HCT116 (cell line): Measurements from ENCODE around the gene CNTN4.

Experiments
- CEBPB ChIP-seq: IDR thresholded peaks from 2 replicates; pipeline ENCODE4 v1.6.1; 2012; ENCODE audit warnings: low read depth
- FOSL1 ChIP-seq: IDR thresholded peaks from 2 replicates; pipeline ENCODE4 v1.6.1; 2012; ENCODE audit warnings: low read depth
- POLR2A ChIP-seq: IDR thresholded peaks from 2 replicates; pipeline ENCODE4 v1.7.0; 2011; ENCODE audit warnings: borderline replicate concordance; ENCODE audit not compliant: insufficient read depth, insufficient read length; ENCODE audit errors: extremely low read depth
- POLR2AphosphoS5 ChIP-seq: IDR thresholded peaks from 2 replicates; pipeline ENCODE4 v1.6.1; 2011; ENCODE audit warnings: mild to moderate bottlenecking, low read depth, low read length, moderate library complexity
- RAD21 ChIP-seq: IDR thresholded peaks from 2 replicates; pipeline ENCODE4 v1.6.1; 2012; ENCODE audit warnings: low read depth, mild to moderate bottlenecking
- REST ChIP-seq: IDR thresholded peaks from 2 replicates; pipeline ENCODE4 v1.6.1; 2012; ENCODE audit warnings: low read depth
- SIN3A ChIP-seq: IDR thresholded peaks from 2 replicates; pipeline ENCODE4 v1.6.1; 2012; ENCODE audit warnings: low read depth
- SP1 ChIP-seq: IDR thresholded peaks from 2 replicates; pipeline ENCODE4 v1.6.1; 2012; ENCODE audit warnings: low read depth
- YY1 ChIP-seq: IDR thresholded peaks from 2 replicates; pipeline ENCODE4 v1.6.1; 2011; ENCODE audit warnings: low read length, low read depth, moderate library complexity, mild to moderate bottlenecking; ENCODE audit not compliant: insufficient replicate concordance; ENCODE audit errors: extremely low read depth
- ZBTB33 ChIP-seq: IDR thresholded peaks from 2 replicates; pipeline ENCODE4 v1.6.1; 2011; ENCODE audit warnings: mild to moderate bottlenecking, low read length, moderate library complexity; ENCODE audit not compliant: insufficient replicate concordance; ENCODE audit errors: extremely low read depth
- TF ChIP-seq, protein P1 (sequence below), 3 experiments: fragments of 200-600 bp in 1 of 3; sonication (generic) in 1 of 3; IDR thresholded peaks in 2 of 3; conservative IDR thresholded peaks in 1 of 3; 2 replicates each; pipeline ENCODE4 v1.5.1; 2012 to 2017; ENCODE audit warnings: low read depth in 2 of 3, low read length in 2 of 3, antibody characterized with exemption in 1 of 3, borderline replicate concordance in 1 of 3, control low read depth in 1 of 3, mild to moderate bottlenecking in 1 of 3, mixed read lengths in 1 of 3, mixed run types in 1 of 3, moderate library complexity in 1 of 3; ENCODE audit not compliant: insufficient read depth in 1 of 3

DNA sequence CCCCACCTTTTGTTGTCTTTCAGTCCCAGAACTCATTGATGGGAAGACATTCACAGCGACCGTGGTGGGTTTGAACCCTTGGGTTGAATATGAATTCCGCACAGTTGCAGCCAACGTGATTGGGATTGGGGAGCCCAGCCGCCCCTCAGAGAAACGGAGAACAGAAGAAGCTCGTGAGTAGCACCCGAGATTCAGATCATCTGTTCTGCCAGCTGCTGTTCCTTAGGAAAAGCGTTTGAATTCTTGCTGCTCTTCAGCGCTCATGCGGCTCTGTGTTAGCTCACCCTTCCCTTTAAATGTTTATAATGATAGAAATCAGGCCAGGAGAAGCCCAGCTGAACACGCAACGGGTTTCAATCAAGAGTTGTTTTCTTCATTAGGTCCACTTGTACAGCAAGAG is 938.5 kb downstream of the CNTN4 start:
- TF ChIP-seq, protein P1, sequence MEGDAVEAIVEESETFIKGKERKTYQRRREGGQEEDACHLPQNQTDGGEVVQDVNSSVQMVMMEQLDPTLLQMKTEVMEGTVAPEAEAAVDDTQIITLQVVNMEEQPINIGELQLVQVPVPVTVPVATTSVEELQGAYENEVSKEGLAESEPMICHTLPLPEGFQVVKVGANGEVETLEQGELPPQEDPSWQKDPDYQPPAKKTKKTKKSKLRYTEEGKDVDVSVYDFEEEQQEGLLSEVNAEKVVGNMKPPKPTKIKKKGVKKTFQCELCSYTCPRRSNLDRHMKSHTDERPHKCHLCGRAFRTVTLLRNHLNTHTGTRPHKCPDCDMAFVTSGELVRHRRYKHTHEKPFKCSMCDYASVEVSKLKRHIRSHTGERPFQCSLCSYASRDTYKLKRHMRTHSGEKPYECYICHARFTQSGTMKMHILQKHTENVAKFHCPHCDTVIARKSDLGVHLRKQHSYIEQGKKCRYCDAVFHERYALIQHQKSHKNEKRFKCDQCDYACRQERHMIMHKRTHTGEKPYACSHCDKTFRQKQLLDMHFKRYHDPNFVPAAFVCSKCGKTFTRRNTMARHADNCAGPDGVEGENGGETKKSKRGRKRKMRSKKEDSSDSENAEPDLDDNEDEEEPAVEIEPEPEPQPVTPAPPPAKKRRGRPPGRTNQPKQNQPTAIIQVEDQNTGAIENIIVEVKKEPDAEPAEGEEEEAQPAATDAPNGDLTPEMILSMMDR (IDR thresholded peaks at IDR 0.05 in 2 of 3, conservative IDR thresholded peaks at IDR 0.05 in 1 of 3; ENCODE audit: borderline replicate concordance in 1 of 3, insufficient read depth in 1 of 3, low read depth in 2 of 3, low read length in 2 of 3): no peak
- no peak for TF ChIP-seq POLR2AphosphoS5
- no peak for TF ChIP-seq SIN3A
- no peak for TF ChIP-seq RAD21
- no peak for TF ChIP-seq REST
- no peak for TF ChIP-seq YY1
- TF ChIP-seq FOSL1: no peak
- no peak for TF ChIP-seq SP1
- TF ChIP-seq CEBPB: no peak
- TF ChIP-seq POLR2A: no peak
- TF ChIP-seq ZBTB33: no peak
